ENCODE results near the gene VAT1L. TPM values are rescaled to one million over a fixed set of nuclear protein-coding genes. Genes with fewer than 3 reads are reported as not detected.

VAT1L gene
- total RNA-seq, 6 experiments from 2014 or later: 0.19 to 0.64 (median 0.51) TPM; not detected in 1

DNA sequence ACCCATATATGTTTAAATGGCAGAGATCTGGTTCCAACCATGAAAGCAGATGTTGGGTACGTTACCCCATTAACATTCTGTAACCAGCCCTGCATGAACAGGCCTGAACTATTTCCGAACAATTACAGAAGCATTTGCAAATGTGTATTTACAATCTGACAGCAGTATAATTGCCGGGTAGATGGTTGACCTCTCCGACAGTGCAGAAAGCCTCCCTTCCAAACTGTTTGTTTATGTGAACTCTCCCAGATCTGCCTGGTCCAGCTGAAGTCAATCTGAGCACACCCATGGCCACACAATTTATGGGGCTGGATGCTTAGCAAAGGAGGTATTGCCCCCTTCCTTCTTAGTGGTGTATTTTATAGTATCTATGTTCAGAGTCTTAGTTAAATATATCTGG lies 44.2 kb upstream of the VAT1L start:
- Histone ChIP-seq H3K36me3 (no peaks in the 10 kb centered on the region), H3K27me3 (no peaks in the 10 kb centered on the region), H3K4me3 (no peak overlapping the region), H3K4me1 (no peaks in the 10 kb centered on the region), H3K27ac (no peak overlapping the region), H3K9me3 (no peaks in the 10 kb centered on the region)
- DNase-seq: no peak
- intact Hi-C loops (cut with DNase I): no loop called here
- 56% methylated on average over 4 of the region's 4 CpGs for WGBS (ENCODE audit: insufficient coverage, low coverage, low lambda C conversion rate, missing lambda C conversion rate)
- TF ChIP-seq, protein P1, sequence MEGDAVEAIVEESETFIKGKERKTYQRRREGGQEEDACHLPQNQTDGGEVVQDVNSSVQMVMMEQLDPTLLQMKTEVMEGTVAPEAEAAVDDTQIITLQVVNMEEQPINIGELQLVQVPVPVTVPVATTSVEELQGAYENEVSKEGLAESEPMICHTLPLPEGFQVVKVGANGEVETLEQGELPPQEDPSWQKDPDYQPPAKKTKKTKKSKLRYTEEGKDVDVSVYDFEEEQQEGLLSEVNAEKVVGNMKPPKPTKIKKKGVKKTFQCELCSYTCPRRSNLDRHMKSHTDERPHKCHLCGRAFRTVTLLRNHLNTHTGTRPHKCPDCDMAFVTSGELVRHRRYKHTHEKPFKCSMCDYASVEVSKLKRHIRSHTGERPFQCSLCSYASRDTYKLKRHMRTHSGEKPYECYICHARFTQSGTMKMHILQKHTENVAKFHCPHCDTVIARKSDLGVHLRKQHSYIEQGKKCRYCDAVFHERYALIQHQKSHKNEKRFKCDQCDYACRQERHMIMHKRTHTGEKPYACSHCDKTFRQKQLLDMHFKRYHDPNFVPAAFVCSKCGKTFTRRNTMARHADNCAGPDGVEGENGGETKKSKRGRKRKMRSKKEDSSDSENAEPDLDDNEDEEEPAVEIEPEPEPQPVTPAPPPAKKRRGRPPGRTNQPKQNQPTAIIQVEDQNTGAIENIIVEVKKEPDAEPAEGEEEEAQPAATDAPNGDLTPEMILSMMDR (IDR thresholded peaks at IDR 0.05): no peak
- ATAC-seq: no peak

DNA sequence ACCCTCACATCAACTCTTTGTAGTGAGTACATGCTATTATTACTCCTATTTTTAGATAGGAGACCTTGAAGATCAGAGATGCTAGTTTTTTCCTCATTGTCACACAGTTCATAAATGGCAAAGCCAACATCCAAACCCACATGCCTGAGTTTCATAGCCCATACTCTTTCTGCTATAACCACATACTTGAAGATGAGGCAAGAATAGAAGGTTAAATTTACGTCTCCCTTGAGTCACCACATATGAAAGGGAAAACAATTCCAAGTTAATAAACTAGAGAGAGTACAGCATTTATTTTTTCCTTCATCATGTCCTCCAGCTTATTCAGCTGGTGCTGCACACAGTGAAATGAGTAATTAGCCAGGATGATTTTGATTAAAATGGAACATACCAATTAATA lies 42.4 kb upstream of the VAT1L start:
- intact Hi-C loops (cut with DNase I): no loop called here
- no peaks in the 10 kb centered on the region for H3K36me3 ChIP-seq
- peaks cover 0 to 8% (median 3%) of the 10 kb centered on the region in 4 donors for H3K4me1 ChIP-seq
- WGBS (ENCODE audit: insufficient coverage, low coverage, low lambda C conversion rate, missing lambda C conversion rate): 89% methylated on average over 1 of the region's 1 CpG
- no peaks in the 10 kb centered on the region for H3K9me3 ChIP-seq
- no peak for ATAC-seq
- no peaks in the 10 kb centered on the region for H3K27me3 ChIP-seq
- no peak for DNase-seq
- TF ChIP-seq, protein P1 (IDR thresholded peaks at IDR 0.05): no peak
- no peak for TF ChIP-seq POLR2A (IDR thresholded peaks at IDR 0.05)
- no peak overlapping the region for H3K27ac ChIP-seq
- no peak overlapping the region for H3K4me3 ChIP-seq

GRCh38 chr16:77748421-77749005 lies 39.9 kb upstream of the VAT1L start:
- DNase-seq: no peak
- TF ChIP-seq, protein P1 (IDR thresholded peaks at IDR 0.05): no peak
- no peak for TF ChIP-seq POLR2A (IDR thresholded peaks at IDR 0.05)
- H3K27me3 ChIP-seq: no peaks in the 10 kb centered on the region
- H3K27ac ChIP-seq: peak overlapping the region in 1 of 3 donors; percentile 24
- ATAC-seq: no peak
- peaks cover 0 to 10% (median 4%) of the 10 kb centered on the region in 4 donors for H3K4me1 ChIP-seq
- intact Hi-C loops (cut with DNase I): no loop called here
- no peak overlapping the region for H3K4me3 ChIP-seq
- WGBS (ENCODE audit: insufficient coverage, low coverage, low lambda C conversion rate, missing lambda C conversion rate): 84% methylated on average over 6 of the region's 7 CpGs
- no peaks in the 10 kb centered on the region for H3K9me3 ChIP-seq
- H3K36me3 ChIP-seq: no peaks in the 10 kb centered on the region

DNA sequence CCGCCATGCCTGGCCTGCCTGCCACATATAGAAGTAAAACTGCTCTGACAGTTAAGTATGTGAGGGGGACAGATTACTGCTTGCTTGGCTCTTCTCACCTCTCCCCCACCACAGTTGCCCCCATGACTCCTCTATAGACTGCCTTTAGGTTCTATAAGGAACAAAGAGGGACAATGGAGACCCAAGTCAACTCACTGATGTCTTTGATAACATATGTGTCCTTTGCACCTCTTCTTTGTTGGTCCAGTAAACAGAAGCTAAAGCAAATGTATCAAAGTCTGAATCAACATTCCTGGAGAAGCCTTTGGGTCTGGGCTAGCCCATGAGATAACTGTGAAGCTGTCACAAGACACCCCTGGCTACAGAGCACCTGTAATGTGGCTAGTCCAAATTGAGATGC lies 38.9 kb upstream of the VAT1L start:
- peaks cover 0 to 10% (median 4%) of the 10 kb centered on the region in 4 donors for H3K4me1 ChIP-seq
- peak overlapping the region in 2 of 3 donors; percentile 4 to 73 for H3K27ac ChIP-seq
- ATAC-seq (peak; percentile 94 to 98 (median 96)), DNase-seq (no peak)
- TF ChIP-seq, protein P1 (IDR thresholded peaks at IDR 0.05): no peak
- TF ChIP-seq POLR2A (IDR thresholded peaks at IDR 0.05): no peak
- intact Hi-C loops (cut with DNase I): no loop called here
- H3K9me3 ChIP-seq: no peaks in the 10 kb centered on the region
- H3K27me3 ChIP-seq: no peaks in the 10 kb centered on the region
- WGBS (ENCODE audit: insufficient coverage, low coverage, low lambda C conversion rate, missing lambda C conversion rate): 92% methylated on average over 1 of the region's 1 CpG
- no peaks in the 10 kb centered on the region for H3K36me3 ChIP-seq
- no peak overlapping the region for H3K4me3 ChIP-seq

All from right lobe of liver (tissue), 6 donors.